Endometrial microvascular endothelial cells (primary cell): ENCODE measurements around the gene PLA2G15. TPM values are rescaled to one million over a fixed set of nuclear protein-coding genes. Genes with fewer than 3 reads are reported as not detected.

Experiments
- in situ Hi-C: cut with HindIII; loops from 2 replicates; pipeline ENCODE4 v1.10.0; 2017; ENCODE audit warnings: low sequenced_read_pairs, low pct_unique_long_range_greater_than_20kb; ENCODE audit errors: inconsistent ontology term
- total RNA-seq: library from RNA; depleted of rRNA; stranded (reverse); fragments of >200 nt; gene quantifications from one replicate; pipeline ENCODE4 v1.2.3, GENCODE V29; 2015; ENCODE audit errors: inconsistent ontology term

PLA2G15 gene
- total RNA-seq, 1 donor from 2014 or later: 25.4 TPM

- in situ Hi-C loops: no loop called here
These were observed 2.8 kb downstream of the PLA2G15 start for GRCh38 chr16:68247932-68248331.

- in situ Hi-C loops: no loop called here
These were observed 4.2 kb downstream of the PLA2G15 start for GRCh38 chr16:68249371-68249770.

DNA sequence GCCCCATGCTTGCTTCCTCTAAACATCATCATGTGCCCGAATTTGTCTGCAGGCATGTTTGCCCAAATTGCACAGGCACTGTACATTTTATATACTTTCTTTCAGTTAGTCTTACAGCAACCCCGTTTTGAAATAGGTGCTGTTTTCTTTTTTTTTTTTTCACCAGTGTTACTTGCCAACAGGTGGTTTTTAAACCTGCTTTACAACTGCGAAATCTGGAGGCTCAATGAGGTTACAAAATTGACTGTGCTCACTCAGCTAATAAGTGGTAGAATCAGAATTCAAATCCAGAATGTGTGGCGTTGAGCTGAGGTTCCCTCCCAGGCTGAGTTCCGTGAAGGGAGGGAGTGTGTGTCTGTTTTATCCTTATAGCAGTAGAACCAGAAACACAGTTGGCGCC, 5.8 kb downstream of the PLA2G15 start:
- in situ Hi-C loops: no loop called here

DNA sequence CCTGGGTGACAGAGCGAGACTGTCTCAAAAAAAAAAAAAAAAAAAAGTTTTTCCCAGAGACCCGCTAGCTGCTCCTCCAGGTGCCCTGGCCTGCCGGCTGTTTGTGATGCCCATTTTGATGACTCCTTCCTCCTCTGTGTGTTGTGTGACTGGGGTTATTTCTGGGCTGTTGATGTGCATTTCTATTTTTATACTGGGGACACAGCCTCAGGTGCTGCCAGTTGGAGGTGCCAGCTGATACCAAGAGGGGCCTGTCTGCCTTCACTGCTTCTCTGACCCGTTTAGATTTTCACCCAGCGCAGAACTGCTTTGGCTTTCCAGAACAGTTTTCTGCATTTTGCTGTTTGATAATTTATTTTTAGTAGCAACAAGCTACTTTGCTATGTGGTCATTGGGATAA, 6.7 kb downstream of the PLA2G15 start:
- in situ Hi-C loops: no loop called here

DNA sequence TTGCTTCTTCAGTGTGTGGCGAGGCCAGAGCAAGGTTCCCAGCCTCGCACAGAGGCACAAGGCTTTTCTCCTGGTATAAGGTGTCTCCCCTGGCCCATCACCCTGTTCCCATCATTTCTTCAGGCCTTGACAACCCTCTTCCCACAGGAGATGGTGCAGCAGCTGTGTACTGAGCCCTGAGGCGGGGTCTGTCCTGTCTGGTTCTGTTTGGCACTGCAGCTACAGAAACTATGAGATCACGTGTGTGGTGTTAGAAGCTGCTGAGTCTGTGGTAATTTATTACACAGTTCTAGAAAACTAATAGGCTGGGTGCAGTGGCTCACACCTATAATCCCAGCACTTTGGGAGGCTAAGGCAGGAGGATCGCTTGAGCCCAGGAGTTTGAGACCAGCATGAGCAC, 7.2 kb downstream of the PLA2G15 start:
- in situ Hi-C loops: no loop called here

GRCh38 chr16:68253721-68254120, 8.5 kb downstream of the PLA2G15 start:
- in situ Hi-C loops: no loop called here

DNA sequence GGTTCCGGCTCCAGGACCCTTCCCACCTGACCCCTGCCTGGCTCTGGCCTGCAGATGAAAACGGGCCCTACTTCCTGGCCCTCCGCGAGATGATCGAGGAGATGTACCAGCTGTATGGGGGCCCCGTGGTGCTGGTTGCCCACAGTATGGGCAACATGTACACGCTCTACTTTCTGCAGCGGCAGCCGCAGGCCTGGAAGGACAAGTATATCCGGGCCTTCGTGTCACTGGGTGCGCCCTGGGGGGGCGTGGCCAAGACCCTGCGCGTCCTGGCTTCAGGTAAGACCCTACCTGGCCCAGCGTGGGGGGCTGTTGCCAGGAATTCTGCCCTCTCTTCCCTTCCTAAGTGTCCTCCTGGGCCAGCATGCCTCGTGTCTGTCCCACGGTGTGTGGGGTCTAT, 10.5 kb downstream of the PLA2G15 start:
- in situ Hi-C loops: no loop called here

DNA sequence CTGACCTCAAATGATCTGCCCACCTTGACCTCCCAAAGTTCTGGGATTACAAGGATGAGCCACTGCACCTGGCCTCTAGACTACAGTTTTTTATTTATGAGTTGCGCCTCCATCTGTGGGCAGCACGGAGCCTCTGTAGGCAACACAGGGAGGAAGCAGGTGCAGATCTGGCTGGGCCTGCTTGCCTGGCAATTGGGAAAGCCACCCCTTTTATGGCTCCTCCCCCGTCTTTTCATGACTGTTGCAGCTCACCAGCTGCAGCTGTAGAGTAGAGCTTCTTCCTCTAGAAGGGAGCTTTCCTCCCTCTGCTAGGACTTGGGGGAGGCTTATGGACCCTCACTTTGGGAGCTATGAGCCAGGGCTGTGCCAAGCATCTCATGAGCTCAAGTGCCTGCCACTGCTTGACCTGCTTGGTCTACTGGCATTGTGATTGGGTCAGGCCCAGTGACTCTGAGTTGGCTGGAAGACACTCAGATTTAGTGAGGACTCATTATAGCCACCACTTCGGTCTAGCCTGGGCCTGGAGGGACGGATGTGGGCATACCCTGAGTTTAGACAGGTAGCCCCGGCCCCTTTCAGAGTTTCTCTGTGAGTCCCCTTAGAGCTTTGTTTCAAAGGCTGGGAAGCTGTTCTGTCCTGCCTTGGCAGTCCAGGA, 12.2 kb downstream of the PLA2G15 start:
- in situ Hi-C loops: no loop called here

DNA sequence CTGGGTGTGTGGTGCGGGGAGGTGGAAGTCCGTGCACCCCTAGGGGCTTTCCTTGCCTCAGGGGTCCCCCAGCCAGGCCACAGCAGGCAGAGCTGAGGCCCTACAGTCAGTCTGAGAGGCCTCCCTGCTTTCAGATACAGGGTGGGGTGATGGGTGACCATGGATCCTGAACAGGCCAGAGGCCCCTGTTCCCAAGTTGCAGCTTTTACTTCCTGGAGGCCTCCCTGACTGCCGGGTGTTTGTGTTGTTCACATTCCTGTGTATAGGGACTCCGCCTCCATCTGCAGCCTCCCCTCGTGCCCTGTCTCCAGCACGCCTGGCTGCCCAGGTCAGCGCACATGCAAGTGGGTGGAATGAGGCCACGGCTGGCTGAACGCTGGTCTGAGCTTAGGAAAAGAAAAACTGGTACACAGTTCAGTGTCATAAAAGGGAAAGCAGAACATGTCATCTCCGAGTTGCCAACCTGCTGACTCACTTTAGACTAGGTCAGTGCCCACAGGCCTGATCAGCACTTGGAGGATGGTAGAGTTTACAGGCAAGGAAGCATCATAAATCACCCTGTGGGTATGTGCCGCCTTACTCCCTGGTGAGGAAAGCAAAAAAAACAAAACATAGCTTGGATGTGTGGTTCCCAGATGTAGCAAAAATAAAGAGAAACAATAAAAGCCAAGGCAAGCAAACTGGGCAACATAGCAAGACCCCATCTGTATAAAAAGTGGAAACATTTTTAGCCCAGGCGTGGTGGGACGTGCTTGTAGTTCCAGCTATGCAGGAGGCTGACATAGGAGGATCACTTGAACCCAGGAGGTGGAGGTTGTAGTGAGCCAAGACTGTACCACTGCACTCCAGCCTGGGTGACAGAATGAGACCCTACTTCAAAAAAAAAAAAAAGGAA, 13.0 kb downstream of the PLA2G15 start:
- in situ Hi-C loops: no loop called here

GRCh38 chr16:68259007-68259825, 14.0 kb downstream of the PLA2G15 start:
- in situ Hi-C loops: no loop called here

GRCh38 chr16:68263559-68264127, 18.5 kb downstream of the PLA2G15 start:
- in situ Hi-C loops: no loop called here

DNA sequence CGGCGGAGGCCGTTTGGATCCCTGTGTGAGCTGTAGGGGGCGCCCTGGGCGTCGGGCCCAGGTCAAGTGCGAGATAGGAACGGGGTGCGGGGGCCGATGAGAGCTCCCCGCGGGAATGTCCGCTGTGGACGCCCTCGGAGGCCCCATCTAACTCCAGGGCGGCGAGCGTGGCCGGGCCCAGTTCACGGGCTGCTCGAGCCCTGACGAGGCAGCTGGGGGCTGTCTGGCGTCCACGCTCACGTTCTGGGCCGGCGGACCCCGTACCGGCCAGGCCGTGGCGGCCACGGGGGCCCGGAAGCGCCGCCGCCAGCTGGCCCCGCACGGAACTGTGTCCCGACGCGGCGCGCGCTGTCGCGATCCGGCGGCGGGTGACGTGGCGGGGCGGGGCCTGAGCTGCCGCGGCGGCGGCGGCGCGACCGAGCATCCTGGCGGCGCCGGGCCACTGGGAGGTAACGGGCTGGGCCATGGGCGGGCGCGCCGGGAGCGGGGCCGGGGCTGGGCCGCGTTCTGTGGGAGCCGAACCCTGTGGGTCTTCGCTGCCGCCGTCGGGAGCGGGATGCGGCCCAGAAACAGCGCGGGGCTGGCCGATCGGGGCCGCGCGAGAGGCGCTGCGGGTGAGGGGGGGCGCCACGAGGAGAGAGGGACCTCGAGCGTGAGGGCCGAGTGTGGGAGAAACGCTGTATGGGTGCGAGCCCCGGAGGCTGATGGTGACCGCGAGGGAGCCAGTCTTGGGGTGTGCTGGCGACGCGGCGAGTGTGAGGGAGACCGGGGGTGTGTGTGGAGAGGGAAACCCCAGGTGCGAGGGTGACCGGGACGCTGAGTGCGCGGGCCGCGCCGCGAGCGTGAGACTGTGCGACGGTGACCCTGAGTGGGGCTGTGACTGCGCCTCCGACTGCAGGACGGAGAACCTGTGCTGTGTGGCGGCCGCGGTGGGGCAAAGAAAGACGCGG, 19.2 kb downstream of the PLA2G15 start, which contains the start of gene SLC7A6:
Gene SLC7A6 (plus strand): TSS at position 399 of the 950 bp plus-strand sequence. CDS start 10,201 bp downstream, outside the sequence.
- in situ Hi-C loops: no loop called here

DNA sequence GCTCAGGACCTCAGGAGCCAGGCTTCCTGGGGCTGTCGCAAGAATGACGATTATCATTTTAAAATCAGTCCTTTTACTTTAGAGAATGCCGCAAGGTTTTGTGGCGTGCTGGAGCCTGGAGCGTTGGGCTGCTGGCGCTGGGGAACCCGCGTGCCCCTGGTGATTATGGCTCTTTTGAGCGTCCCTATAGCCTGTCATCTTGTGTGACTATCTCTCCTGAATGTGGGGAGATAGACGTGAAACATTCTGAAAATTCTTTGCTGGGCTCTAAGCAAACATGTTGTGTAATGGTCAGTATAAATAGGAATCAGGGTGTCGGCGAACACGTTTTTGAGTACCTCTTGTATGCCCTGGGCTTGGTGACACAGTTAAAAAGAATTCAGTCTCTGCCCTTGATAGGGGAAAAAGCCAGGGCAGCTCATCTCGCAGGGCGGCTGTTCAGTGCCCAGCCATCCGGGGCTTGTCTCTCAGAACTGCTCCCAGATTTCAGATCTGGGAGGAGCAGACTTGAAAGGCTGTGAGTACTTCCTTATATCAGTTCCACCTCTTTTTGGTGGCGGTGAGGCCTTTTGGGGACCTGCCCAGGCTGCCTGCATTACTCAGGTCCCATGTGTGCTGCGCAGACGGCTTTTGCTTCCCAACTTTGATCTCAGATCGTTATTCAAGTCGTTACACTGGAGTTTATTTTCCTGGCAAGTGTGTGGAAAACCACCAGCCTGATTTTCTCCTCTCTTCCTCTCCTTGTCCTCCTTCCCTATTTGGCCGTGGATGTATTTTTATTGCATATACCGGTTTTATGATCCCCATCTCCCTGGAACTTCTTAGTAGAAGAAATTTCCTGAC, 20.1 kb downstream of the PLA2G15 start:
- in situ Hi-C loops: no loop called here

- in situ Hi-C loops: no loop called here
These were observed 22.6 kb downstream of the PLA2G15 start for GRCh38 chr16:68267612-68268405.

GRCh38 chr16:68269793-68270192, 24.6 kb downstream of the PLA2G15 start:
- in situ Hi-C loops: no loop called here

DNA sequence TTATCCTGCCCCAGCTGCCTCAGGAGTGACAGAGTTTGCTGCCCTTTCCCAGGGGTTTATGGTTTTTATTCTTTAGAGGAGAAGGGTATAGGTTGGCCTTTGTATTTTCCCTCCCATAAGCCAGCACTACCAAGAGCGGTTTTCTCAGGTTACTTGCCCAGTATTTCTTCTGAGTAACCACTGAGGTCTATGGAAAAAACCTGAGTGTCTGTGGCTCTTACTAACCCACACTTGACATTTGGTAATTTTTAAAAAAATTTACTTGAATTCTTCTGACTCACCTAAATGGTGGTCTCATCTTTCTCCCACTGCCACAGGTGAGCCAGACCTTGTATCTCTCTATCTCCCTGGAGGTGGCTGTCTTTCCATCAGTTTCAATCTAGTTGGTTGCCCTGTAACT, 25.2 kb downstream of the PLA2G15 start:
- in situ Hi-C loops: no loop called here
